HG03571 (cell line): ENCODE measurements around the gene CMC2.

ENCODE experiments used
- ATAC-seq: cut with Tn5 transposase; IDR thresholded peaks from one replicate; pipeline ENCODE4 v1.9.1; 2021; ENCODE audit not compliant: unreplicated experiment

CMC2 gene

DNA sequence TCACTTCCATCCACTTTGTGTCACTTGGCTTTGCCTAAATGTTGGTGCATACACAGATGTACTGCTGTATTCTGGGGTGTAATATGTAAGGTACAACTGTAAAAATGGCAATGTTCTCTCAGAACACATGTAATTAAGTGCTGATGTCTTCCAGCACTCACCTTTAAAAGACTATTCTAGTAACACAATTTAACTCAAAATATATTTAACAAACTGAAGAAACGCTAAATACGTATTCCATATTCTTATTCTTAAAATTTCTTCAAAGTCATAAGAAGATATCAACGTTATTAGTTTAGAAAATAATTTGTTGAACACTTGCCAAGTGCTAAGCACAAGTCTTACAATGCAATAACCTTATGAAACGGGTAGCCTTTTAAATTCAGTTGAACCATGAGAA lies 3.6 kb downstream of the CMC2 start:
- ATAC-seq = no peak

DNA sequence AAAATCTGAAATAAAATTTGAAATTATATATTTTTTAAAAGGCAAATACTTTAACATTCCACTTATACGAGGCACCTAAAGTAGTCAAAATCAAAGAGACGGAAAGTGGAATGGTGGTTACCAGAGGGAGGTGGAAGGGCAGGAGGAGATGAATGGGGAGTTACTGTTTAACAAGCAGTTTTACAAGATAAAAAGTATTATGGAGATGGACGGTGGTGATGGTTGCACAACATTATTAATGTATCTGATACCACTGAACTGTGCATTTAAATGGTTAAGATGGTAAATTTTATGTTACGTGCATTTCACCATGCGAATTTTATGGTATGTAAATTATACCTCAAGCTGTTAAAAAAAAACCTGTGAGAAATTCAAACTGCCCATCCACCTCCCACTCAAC lies 5.4 kb downstream of the CMC2 start:
- no peak for ATAC-seq

DNA sequence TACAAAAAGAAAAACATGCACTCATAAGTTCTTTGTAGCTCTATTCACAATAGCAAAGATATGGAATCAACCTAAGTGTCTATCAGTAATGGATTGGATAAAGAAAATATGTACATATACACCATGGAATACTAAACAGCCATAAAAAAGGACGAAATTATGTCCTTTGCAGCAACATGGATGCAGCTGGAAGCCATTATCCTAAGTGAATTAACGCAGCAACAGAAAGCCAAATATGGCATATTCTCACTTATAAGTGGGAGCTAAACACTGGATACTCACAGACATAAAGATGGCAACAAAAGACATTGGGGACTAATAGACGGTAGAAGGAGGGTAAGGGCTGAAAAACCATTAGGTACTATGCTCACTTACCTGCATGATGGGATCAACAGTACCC lies 5.8 kb downstream of the CMC2 start:
- ATAC-seq = no peak

DNA sequence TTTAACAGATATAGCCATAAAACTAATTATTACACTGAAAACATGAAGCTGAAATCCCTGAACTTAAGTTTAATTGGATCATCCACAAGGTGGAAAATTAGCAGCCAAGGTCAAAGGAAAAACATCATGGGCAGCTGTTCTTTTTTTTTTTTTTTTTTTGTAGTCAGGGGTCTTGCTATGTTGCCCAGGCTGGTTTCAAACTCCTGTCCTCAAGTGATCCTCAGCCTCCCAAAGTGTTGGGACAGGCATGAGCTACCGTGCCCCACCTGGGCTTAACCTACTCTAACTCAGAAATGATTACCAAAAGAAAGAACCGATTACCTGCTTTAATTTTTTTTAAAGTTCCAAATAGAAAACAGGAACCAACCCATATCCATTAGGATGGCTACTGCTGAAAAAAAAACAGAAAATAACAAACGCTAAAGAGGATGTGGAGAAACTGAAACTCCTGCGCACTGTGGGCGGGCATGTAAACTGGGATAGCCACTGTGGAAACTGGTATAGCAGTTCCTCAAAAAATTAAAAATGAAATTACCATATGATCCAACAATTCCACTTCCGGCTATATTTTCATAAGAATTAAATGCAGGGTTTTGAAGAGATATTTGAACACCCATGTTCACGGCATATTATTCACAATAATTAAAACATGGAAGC lies 8.6 kb downstream of the CMC2 start:
- ATAC-seq = no peak

DNA sequence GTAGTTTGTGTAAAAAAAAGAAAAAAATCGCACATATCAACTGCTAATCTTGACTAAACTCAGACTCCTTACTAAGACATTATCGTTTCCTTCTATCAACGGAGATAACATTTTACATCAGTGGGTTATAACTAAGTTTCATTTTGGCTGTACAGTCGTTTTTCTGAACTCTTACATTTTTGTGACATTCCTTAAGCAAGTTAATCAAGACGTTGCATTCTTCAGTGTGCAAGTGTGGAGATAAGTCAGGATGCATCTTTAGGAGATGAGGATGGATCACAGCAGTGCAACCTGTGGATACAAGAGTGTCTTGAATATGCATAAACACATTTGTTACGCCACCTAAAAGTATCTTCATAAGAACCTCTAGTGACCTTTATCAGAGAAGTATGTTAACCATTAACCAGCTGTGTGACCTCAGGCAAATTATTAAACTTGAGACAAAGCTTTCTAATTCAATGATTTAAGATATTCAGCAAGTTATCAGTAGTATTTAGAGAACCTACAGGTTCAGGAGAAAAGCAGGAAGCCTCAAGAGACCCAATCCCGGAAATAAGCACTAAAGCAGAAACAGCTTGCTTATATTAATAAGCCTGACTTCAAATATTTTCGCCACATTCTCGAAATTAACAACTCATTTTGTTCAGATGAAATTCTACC lies 9.4 kb downstream of the CMC2 start:
- ATAC-seq = peak; percentile 75

DNA sequence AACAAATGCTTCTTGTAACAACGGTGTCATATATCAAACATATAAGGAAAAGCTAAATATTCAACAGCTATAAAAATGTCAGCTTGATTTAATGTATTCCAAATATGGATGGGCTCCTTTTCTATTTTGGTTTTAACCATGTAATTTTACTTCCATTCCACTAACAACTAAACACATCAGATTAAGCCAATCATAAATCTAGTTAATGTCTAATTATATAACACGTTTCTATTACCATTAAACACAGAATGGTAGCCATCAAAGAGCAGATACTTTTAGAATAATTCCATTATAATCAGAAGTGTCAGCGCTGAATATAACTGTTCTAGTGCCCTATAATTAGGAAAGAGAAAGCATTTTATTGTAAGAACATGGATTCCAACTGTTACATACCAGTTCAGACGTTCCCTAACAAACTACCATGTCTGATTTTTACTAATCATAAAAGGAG lies 10.0 kb downstream of the CMC2 start:
- peak; percentile 14 for ATAC-seq

DNA sequence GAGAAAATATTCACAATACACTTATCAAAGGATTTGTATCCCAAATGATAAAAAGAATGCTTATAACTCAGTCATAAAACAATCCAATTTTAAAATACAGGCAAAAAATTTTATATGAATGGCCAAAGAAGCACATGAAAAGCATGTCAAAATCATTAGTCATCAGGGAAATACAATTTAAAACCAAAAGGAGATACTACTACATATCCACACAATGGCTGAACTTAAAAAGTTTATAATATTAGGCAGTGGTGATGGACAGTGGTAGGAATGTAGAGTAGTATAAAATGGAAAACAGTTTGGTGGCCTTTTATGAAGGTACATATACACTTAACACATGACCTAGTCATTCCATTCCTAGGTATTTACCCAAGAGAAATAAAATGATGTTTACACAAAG lies 12.2 kb downstream of the CMC2 start:
- ATAC-seq = no peak

DNA sequence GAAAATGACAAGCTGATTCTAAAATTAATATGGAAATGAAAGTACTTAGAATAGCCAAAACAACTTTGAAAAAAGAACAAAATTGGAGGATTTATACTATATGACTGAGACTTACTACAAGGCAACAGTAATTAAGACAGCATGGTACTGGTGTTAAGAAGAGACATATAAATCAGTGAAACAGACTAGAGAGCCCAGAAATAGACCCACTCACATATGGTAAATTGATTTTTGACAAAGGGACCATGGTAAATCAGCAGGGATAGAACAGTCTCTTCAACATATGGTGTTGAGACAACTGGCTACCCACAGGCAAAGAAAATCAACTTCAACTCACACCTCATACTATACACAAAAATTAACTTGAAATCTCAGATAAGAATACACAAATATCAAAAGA lies 12.9 kb downstream of the CMC2 start:
- ATAC-seq = no peak

DNA sequence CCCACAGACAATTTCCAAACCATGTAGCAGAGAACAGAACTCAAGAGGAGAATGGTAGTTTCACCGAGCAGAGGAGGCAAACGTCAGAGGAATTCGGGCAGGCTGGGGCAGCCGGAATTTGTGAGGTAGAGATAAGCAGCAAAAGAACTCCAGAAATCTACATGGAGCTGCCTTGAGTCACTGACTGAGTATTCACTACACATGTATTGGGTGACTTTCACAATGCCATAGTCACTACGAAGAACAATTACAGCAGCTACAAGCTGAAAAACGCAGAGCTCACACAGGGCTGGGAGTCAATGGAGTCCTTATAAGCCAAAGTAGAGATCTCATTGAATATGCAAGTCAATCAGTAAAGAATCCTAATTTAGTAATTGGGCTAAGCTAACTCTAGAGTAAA lies 13.4 kb downstream of the CMC2 start:
- ATAC-seq = no peak

DNA sequence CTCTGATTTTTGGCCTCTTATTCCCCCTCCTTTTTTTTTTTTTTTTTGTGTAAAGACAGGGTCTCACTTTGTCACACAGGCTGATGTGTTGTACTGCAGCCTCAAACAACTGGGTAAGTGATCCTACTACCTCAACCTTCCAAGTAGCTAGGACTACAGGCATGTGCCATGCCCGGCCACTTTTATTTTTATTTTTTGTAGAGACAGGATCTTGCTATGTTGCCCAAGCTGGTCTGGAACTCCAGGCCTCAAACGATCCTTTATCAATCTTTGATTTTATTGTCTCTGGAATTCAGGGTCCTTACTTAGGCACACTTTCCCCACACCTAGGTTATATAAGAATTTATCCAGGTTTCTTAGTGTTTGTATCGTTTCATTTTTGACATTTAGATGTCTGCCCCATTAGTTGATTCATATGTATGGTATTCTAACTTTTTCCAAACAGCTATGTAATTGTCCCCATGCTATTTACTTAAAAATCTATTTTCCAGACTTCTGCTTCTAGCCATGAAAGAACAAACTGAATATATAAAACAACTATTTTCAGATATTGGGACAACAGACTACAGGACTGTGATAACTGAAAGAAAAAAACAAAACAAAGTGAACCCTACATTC lies 13.9 kb downstream of the CMC2 start:
- no peak for ATAC-seq

DNA sequence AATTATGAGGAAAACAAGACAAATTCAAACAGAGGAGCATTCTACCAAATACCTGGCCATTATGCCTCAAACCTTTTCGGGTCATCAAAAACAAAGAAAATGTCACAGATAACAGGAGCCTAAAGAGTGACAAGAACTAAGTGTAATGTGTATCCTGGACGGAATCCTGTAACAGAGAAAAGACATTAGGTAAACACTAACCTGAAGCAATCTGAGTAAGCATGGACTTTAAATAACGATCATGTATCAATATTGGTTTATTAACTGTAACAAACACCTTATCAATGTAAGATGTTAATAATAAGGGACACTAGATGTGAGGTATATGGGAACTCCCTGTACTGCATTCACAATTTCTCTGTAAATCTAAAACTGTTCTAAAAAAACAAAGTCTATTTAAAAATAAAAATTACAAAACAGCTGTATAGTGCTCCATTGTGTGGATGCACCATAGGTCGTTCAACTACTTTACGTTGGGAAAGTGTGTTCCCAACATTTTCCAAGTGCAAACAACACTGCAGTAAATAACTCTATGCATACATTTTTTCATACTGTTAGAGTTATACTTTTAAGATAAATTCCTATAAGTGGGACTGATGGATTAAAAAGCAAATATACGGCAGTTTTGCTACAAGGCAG lies 14.8 kb downstream of the CMC2 start:
- ATAC-seq = no peak

DNA sequence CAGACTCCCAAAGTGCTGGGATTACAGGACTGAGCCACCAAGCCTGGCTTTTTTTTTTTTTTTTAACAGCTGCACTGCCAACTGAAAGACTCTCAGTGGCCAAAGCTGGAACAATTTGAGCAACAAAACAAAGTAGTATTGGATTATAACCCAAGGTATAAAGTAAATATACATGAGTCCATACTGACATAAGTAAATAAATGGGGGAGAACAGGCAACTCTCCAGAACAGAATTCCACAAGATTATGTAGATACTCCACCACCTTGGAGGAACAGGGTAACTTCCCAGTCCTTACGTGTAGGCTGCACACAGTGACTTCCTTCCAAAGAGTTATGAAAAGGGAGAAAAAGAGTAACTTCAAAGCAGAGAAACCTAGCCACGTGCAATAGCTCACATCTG lies 15.7 kb downstream of the CMC2 start:
- no peak for ATAC-seq

DNA sequence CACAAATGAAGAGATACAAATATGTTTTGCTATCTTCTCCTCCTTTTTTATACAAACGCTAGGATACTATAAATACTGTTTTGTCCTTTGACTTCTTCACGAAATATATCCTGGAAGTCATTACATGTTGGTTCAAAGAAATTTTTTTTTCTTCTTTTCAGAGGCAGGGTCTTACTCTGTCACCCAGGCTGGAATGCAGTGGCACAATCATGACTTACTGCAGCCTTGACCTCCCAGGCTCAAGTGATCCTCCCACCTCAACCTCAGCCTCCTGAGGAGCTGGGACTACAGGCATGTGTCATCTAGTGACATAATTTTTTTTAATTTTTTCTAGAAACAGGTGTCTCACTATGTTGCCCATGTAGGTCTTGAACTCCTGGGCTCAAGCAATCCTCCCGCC lies 16.1 kb downstream of the CMC2 start:
- ATAC-seq = no peak

DNA sequence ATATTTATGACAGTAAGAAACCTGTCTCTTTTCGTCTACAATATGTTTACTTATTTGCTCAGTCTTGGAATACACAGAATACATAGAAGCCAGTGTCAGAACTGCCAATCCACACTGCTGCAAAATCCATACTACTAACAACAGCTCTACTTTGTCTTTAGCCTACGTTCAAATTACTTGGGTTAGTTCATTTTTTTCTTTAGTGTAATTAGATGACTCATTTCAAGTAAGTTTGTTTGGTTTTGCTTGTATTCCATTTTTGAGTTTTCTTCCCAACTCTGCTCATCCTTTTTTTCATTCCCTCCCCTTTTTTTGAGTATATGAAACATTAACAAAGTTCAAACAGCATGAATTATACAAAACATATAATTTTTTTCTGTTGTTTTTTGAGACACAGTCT lies 16.9 kb downstream of the CMC2 start:
- ATAC-seq = no peak

DNA sequence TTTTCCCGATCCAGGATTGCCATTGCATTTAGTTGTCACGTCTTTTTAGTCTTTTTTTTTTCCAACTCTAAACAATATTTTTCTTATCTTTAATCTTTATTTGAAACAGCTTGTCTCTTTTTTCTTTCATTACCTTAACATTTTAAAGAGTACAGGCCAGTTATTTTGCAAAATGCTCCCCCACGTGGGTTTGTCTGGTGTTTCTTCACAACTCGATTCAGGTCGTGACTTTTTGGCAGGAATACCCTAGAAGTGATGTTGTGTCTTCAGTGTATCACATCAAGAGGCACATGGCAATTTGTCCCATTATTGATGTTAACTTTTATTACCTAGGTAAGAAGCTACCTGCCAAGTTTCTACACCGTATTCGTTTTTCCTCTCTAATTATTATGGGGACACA lies 17.9 kb downstream of the CMC2 start:
- no peak for ATAC-seq

DNA sequence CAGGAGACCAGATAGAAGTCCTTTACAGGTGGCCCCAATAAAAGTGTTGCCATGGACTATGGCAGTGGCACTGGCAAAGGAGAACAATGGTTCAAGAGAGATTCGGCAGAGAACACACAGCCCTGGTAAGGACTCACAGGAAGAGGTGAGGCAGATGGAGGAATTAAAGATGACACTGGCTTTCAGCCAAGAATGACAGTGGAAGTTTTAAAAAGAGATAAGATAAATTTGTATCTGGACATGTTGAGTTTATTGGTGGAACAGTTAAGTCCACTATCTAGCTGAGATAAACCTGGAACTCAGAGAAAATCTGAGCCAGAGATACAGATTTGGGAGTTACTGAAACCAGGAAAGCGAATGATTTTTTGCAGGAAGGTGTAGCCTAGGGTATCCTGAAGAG lies 20.1 kb downstream of the CMC2 start:
- no peak for ATAC-seq

DNA sequence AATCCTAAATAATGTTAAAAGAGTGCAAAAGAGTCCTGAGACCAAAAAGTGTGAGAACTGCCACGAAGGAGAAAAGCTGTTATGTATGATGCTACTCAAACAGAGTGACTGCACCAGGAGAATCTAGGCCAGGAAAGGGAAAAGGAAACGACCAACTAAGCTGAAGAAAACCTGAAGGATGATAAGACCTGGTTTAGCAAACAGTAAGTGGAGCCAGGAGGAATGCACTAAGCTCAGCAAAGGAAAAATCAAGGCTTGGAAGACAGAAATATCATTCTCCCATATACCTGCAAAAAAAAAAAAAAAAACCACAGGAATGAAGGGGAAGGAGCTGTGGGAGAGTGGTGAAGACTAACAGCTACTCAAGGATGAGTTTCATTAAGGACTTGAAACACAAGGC lies 21.1 kb downstream of the CMC2 start:
- ATAC-seq = no peak

DNA sequence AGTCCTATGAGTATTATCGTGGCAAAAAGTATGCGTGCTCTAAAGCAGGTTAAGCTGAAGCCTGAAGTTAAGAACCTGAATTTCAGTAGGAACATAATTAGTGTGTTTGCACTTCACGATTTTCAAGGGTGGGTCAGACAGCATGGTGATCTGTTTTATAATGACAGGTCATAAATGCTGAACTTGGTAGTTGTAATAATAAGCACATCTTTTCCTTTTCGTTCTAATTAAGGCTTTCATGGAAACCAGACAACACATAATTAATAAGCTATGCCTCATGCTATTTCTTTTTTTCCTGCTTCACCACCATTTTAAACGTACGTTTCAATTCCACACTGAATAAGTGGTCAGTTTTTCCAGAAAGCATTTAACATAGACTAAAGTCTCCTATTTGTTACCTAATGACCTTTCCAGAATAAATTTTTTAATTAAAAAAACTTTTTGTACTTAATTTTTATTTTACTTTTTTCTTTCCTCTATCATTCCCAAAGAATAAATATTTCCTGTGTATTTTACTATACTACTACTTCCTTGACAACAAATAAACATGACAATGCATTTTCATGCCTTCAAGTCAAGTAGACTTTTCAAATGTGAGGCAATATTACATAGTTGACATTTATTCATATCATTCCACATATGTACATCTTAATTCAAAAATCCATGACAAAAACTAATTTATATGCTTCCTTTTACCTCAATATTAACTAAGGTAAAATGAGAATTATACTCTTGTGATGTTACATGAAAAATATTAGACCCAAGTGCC lies 22.4 kb downstream of the CMC2 start:
- ATAC-seq = no peak

DNA sequence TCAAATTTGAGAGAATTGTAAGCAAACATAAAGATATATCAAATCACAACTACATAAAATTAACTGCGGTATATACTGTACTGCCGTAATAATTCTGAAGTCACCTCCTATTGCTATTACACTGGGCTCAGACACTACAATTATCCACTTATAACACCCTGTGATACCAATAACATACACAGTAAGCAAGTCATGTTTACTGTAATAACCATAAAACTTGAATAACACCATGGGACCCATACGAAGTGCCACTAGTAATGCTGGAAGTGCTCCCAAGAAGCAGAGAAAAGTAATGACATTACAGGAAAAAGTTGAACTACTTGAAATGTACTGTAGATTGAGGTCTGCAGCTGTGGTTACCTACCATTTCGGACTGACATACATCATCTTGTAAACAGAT lies 24.0 kb downstream of the CMC2 start:
- ATAC-seq = no peak

DNA sequence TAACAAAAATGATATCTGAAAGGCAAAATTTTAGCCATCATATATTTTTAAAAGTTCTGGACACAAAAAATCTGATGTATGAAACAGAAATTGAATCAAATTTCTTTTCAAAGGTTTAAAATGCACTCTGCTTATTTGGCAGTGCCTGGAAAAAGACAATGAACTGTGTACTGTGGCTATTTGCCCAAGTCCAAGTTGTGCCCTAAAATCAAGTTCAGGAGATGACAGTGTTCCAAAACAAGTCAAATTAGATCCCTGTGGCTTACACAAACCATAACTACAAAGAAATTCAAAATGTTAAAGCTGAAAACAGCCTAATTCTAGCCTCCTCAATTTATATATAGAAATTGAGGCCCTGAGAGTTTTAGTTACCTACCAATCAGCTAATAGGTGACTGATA lies 25.6 kb downstream of the CMC2 start:
- no peak for ATAC-seq

DNA sequence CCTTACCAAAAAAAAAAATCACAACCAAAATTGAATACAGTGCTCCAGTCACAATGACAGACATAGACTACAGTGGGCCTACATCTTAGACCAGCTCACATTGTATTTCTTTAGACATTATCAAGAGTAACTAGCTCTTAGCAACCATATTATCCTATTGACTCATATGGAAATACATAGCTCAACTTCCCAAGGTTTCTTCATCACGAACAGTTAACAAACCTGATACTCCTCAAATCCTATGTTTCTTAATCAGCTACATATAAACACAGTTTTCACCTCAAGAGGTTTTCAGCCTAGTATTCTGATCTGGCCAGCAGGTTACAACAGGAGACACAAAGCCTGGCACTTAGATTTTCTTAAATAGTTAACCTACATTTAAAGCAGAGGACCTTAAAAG lies 29.7 kb downstream of the CMC2 start:
- ATAC-seq = no peak
